ENCODE data around the gene BORCS6.

DNA sequence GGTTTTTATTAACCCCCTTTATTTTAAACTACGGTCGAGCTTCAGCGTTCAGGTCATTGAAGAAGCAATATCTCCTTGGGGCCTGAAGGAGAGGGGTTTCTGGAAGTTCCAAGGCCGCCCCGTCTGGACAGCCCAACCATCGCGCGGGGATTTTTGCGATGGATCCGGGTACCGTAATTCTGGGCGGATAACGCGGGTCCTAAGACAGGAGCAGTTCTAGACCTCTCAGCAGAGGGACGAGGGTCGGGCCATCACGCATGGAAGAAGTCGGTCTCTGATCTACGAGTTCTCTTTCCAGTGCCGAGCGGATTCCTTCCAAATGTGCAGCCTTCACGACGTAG, 3.6 kb downstream of the BORCS6 start:
- TF ChIP-seq, protein P1, sequence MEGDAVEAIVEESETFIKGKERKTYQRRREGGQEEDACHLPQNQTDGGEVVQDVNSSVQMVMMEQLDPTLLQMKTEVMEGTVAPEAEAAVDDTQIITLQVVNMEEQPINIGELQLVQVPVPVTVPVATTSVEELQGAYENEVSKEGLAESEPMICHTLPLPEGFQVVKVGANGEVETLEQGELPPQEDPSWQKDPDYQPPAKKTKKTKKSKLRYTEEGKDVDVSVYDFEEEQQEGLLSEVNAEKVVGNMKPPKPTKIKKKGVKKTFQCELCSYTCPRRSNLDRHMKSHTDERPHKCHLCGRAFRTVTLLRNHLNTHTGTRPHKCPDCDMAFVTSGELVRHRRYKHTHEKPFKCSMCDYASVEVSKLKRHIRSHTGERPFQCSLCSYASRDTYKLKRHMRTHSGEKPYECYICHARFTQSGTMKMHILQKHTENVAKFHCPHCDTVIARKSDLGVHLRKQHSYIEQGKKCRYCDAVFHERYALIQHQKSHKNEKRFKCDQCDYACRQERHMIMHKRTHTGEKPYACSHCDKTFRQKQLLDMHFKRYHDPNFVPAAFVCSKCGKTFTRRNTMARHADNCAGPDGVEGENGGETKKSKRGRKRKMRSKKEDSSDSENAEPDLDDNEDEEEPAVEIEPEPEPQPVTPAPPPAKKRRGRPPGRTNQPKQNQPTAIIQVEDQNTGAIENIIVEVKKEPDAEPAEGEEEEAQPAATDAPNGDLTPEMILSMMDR (IDR thresholded peaks at IDR 0.05), result peak in 3 of 12 donors; percentile 18 to 51 (median 42)
- no peak for TF ChIP-seq POLR2A (IDR thresholded peaks at IDR 0.05)
